ENCODE measurements around the gene TXNIP.

The TXNIP gene

GRCh38 chr1:146010126-146010738, 13.9 kb upstream of the TXNIP start:
- DNase-seq, result no peak

DNA sequence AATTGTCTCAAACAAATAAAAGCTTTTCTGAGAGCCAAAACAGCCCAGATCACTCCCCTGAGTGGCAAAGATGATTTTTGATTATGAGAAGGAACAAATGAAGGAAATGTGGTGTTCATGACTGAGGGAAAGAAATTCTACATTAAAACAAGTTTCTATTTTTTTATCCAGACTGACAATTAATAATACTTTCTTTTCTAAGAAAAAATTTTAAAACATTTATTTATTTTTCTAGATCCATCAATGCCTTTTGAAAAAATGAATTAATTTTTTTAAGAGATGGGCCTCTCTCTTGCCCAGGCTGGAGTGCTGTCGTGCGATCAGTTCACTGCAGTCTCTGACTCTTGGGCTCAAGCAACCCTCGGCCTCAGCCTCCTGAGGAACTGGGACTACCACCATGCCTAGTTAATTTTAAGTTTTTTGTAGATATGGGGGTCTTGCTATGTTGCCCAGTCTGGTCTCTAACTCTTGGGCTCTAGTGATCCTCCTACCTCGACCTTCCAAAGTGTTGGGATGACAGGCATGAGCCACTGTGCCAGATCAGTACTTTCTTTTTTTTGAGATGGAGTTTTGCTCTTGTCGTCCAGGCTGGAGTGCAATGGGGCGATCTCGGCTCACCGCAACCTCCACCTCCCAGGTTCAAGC, 11.2 kb upstream of the TXNIP start:
- no peak for DNase-seq

DNA sequence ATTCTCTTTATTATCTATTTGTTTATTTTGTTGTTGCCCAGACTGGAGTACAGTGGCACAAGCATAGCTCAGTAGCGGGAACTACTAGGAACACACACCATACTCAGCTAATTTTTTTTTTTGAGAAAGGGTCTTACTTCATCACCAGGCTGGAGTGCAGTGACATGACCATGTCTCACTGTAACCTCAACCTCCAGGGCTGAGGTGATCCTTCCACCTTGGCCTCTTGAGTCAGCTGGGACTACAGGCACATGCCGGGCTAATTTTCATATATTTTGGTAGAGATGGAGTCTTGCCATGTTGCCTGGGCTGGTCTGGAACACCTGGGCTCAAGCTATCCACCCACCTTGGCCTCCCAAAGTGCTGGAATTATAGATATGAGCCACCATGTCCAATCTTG, 5.3 kb upstream of the TXNIP start:
- no peak for DNase-seq

DNA sequence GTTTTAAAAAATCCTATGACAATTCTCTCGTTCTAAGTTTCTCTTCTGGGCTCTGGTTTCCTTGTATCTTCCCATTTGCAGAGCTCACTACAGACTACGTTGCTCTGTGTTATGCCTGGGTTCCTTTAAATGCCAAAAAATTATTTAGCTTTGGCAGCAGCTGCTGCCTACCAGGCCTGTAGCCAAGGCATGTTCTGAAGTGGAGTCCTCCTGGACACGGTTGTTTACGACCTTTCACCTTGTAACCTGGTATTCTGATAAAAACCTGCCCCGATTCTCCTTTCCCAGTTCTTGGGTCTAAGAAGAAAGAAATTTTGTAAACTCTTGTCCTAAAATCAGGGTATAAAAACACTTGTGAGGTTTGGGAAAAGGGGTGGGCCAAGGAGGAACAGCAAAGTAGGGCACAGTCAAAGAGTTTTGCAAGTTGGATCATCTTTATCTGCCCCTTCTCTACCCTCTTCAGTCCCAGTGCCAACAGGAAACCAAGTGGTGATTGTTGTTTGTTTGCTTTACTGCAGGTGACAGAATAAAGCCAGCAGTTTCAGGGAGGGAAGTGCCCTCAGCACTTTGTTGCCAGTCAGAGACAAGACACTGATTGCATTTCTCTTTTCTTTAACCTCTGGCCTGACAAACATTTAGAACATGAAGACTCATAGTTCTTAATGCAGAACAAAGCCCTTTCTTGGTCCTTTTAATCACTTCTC, 3.1 kb upstream of the TXNIP start:
- DNase-seq, result no peak

- DNase-seq, result no peak
Measured at GRCh38 chr1:145997718-145998023, 1.3 kb upstream of the TXNIP start.

DNA sequence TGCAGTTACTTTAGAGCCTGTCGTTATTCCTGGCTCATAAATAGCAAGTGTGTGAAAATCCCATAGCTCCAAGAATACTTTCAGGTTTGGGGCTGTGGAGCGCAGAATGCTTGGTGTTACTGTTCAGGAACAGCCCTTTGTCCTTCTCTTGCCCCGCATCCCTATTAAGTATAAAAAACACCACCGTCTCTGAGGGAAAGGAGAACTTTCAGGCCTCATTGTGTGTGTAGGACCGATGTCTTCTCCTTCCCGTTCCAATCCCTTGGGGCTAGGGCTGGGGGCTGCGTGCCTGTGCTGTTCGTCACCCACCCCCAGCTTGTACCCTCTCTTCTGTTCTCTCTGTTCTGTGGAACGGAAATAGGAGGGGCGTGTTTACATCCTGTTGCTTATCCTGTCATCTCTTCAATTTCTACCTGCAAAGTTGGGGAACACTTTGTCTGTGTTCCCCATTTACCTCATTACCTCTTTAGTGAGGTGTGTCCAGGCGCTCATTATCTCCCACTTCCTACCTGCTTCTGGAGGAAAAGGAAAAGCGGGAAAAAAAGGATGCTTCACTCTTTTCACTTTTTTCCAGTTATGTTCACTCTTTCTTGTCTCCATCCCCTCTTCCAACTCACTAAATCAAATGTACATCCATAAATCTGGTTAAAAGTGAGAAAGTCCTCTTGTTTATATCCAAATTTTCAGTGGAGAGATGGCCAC, 788 bp upstream of the TXNIP start:
- DNase-seq, result no peak

- DNase-seq, result no peak
Measured at GRCh38 chr1:145995964-145996432, 381 bp downstream of the TXNIP start.

DNA sequence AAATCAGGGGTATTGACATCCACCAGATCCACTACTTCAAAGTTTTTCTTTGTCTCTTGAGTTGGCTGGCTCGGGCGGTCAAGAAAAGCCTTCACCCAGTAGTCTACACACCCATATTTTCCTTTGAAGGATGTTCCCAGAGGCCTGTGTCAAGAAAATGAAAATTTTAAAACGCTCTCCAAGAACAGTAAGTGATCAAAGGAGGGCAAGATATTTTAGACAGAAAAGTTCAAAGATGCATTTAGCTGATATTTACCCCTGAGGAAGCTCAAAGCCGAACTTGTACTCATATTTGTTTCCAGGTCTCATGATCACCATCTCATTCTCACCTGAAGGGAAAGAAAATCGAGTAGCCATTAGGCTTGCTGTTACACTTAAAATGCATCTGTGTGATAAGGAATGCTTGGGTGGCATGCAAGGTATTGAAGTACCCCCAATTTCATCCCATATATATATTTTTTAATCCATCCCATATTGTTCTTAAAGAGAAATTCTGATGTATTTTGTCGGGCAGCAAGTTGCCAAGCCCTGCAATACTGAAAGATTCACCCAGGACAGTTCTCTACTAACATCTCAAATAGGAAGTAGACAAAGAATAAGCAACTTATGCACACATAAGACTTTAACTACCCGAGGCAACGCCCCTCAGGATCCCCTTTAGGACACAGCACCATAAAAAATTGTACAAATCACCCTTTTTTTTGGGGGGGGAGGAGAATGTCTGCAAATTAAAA, 1.1 kb downstream of the TXNIP start:
- DNase-seq, result no peak

GRCh38 chr1:145994391-145995120, 1.8 kb downstream of the TXNIP start:
- no peak for DNase-seq

GRCh38 chr1:145993618-145994390, 2.6 kb downstream of the TXNIP start:
- DNase-seq, result no peak

DNA sequence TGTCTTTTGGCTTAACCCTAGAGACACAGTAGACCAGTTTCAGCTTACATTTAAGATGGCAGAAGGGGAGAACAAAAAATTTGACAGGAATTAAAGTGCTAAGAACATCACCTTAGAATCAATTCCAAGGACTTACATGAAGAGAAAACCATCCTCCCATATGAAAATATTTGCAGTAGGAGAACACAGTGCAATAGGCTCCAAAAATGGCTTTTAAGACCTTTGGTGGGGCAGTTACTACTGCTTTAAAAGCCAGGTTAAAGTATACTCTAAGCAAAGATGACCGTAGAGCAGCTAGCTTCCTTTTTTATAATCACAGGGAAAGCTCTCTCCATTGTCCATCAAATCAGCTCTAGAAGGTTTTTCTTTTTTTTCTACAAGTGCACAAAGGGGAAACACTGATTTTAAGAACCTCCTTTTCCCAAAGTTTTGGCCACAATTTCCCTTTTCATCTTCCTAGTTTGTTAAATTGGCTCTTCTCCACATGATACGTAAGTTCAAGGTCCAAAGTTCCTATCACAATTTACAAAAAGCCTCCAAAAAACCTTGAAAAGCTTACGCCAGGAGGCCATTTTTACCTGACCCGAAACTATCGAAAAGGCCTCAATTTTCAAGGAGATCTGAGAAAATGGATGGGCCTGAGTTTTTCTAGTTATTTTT, 3.3 kb downstream of the TXNIP start:
- no peak for DNase-seq

DNA sequence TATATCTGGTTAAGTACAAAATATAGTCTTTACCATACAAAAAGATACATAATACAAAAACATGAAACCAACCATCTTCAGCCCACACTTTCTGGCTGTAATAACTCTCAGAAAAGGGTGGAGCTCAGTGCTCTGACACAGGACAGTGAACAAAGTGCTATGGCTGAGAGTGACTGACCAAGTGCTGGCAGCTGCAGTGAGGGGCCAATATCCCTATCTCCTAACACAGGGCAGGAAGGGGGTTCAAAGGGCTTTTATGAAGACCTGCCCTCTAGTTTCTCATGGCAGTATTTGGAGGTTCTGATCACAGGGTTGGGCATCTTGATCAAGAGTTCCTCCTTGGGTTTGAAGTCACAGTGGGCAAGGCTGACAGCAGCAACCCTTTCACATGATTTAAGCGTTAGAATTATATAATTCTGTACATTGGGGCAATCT, 3.9 kb downstream of the TXNIP start:
- no peak for DNase-seq

DNA sequence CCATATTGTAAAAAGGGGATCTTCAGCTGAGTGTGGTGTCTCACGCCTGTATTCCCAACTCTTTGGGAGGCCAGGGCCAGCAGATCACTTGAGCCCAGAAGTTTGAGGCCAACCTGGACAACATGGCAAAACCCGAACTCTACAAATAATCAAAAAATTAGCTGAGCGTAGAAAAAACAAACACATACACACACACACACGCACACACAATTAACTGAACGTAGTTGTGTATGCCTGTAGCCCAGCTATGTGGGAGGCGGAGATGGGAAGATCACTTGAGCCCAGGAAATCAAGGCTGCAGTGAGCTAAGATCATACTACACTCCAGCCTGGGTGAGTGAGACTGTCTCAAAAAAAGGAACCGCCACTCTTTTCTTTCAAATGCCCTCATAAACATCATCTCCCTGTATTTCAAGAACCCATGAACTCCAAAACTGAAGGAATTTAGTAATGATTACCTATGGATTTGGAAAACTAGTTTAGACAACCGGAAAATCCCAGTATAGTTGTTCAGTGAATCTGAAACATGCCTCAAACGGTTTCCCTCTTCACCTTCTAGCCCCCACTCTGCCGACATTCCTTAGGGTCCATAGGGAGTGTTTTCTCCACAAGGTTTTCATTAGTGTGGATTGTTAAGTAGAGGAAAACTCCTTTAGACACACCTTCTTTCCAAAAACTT, 4.5 kb downstream of the TXNIP start:
- no peak for DNase-seq

DNA sequence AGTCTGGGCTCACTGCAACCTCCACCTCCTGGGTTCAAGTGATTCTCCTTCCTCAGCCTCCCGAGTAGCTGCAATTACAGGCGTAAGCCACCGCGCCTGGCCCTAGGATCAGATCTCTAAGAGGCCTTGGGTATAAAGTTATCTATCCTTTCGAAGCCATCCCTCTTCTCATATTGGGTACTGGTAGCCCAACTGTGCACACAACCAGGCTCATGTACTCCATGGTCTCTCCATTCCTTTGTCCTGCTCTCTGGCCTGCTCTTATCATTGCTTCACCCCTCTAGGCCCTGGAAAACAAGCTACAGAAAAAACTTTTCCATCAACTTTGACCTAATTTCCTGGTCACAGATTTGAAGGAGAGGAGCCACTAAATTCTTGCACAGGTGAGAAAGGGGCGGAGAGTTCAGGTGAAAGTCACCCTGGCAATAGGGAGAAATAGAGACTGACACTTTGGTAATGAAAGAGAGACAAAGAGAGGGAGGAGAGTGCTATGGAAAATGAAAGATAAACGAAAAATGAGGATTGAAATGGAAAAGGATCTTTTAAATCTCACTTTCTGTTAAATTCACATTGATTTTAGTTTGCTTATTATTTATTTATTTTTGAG, 6.0 kb downstream of the TXNIP start:
- DNase-seq, result no peak

GRCh38 chr1:145988773-145989172, 7.6 kb downstream of the TXNIP start:
- no peak for DNase-seq

DNA sequence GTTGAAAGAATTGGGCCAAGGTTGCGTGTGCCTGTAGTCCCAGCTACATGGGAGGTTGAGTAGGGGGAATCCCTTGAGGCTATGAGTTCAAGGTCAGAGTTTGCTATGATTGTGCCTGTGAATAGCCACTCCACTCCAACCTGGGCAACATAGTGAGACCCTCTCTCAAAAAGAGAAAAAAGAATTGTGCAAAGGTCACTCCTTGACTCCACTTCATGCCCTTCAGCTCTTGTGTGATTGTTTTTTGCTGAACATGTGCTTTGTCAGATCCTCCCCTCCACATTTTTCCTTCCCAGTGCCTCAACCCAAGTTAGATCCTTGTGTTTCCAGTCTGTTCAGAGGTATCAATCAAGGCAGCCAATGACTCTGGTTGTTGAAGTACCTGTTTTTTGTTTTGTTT, 8.5 kb downstream of the TXNIP start:
- no peak for DNase-seq

GRCh38 chr1:145986551-145986950, 9.8 kb downstream of the TXNIP start:
- DNase-seq, result no peak

- no peak for DNase-seq
Measured at GRCh38 chr1:145985502-145986439, 10.6 kb downstream of the TXNIP start.

DNA sequence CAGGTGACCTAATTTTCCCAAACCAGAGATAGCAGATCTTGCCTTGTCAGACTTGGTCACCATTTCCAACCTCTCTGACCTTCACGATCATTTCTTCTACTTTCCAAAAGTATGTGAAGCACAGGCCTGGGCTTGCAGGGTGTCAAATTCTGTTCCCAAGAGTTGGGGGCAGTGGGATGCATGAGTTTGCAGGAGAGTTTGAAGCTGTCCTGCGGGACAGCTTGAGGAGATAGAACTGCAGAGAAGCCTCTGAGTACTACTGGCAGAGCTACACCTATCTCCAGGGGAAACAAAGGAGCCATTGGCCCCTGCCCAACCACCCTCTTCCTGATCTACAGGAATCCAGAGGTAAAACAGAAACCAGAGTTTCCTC, 11.3 kb downstream of the TXNIP start:
- no peak for DNase-seq
